Gastroesophageal sphincter (tissue), 4 donors: Measurements from ENCODE around the gene ARMC2. TPM values are rescaled to one million over a fixed set of nuclear protein-coding genes. Genes with fewer than 3 reads are reported as not detected.
A peak's percentile ranks its signal among the peaks of the same experiment; 100 is the strongest.

ENCODE experiments used
- ATAC-seq: fragments of 150-250 bp; one replicate; pipeline ENCODE4 v1.9.1; 2016; ENCODE audit warnings: mild to moderate bottlenecking, moderate library complexity
- H3K27ac ChIP-seq, 4 donors: fragments of 200-600 bp; sonication (generic) in 3 of 4; 1 replicate in 3 of 4; 2 replicates in 1 of 4; pipeline ENCODE4 v1.5.1; 2016 to 2019
- H3K27me3 ChIP-seq: fragments of 200-600 bp; sonication (generic); one replicate; pipeline ENCODE4 v1.5.1; 2019
- H3K36me3 ChIP-seq, 2 donors: fragments of 200-600 bp; sonication (generic); one replicate each; pipeline ENCODE4 v1.5.1; 2019; ENCODE audit warnings: control low read depth in 1 of 2
- H3K4me1 ChIP-seq, 3 donors: fragments of 200-600 bp; sonication (generic); 1 replicate in 2 of 3; 2 replicates in 1 of 3; pipeline ENCODE4 v1.5.1; 2016 to 2019; ENCODE audit warnings: control low read depth in 2 of 3
- H3K4me3 ChIP-seq, 2 donors: fragments of 200-600 bp; sonication (generic); one replicate each; pipeline ENCODE4 v1.5.1; 2019; ENCODE audit warnings: mild to moderate bottlenecking in 1 of 2, moderate library complexity in 1 of 2
- H3K9me3 ChIP-seq, 3 donors: fragments of 200-600 bp; sonication (generic); one replicate each; pipeline ENCODE4 v1.5.1; 2017 to 2019; ENCODE audit warnings: control low read depth in 2 of 3
- EP300 ChIP-seq: sonication (generic); formaldehyde crosslinking; IDR thresholded peaks from one replicate; pipeline ENCODE4 v1.6.1; 2017; ENCODE audit warnings: antibody characterized with exemption, mild to moderate bottlenecking
- POLR2A ChIP-seq, 2 donors: fragments of 450-650 bp; IDR thresholded peaks; one replicate each; pipeline ENCODE4 v1.6.1; 2017; ENCODE audit warnings: antibody characterized with exemption in 2 of 2, mild to moderate bottlenecking in 2 of 2, moderate library complexity in 1 of 2
- POLR2AphosphoS5 ChIP-seq: sonication (generic); formaldehyde crosslinking; IDR thresholded peaks from one replicate; pipeline ENCODE4 v1.6.1; 2017; ENCODE audit warnings: antibody characterized with exemption
- WGBS, 2 donors: methylation state at CpG; one replicate each; pipeline ENCODE4 v1.1.5; 2018; ENCODE audit warnings: low coverage in 1 of 2; 5-methylcytosine and 5-hydroxymethylcytosine counted together
- total RNA-seq, 4 donors: library from RNA; depleted of rRNA; stranded (reverse); fragments of >200 nt; gene quantifications; one replicate each; pipeline ENCODE4 v1.1.0, GENCODE V29; 2016
- TF ChIP-seq, protein P1 (sequence below), 4 experiments: fragments of 200-600 bp in 2 of 4; fragments of 450-650 bp in 2 of 4; sonication (generic) in 1 of 4; IDR thresholded peaks; one replicate each; pipeline ENCODE4 v1.5.1; 2017 to 2019; ENCODE audit warnings: antibody characterized with exemption in 4 of 4, mild to moderate bottlenecking in 2 of 4, moderate library complexity in 2 of 4

Gene ARMC2
- total RNA-seq, 4 donors from 2014 or later = 2.8 to 3.9 (median 3.5) TPM

DNA sequence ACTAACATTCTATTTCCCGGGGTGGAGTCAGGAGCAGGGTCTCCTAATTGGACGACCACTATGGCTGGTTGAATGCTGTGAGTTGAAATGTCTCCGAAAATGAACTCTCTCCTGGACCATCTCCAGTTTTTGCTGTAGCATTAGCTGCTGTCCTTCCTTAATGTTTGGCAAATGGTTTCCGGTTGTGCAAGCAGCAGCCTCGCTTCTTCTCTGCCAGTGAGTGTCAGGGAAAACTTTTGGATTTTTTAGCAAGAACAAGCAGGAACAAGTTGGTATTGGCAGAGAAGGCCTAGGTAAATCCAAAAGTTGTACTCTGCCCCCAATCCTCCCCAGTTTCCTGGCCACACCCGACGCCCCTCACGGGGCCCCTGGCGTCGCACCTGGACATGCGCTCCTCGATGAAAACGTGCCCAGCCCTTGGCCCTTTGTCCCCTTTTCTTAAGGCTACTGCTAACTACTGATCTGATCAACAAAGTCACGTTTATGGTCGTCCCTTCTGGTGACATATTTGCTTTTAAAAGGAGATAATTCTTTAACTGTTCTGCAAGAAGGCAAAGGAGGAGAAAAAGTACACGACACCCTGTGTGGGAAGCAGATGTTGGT, 103.2 kb downstream of the ARMC2 start:
- peaks cover 14 to 61% (median 20%) of the 10 kb centered on the region in 3 donors for H3K4me1 ChIP-seq
- 73 to 77% methylated on average over 5 to 13 of the region's 16 CpGs for WGBS, 2 donors

DNA sequence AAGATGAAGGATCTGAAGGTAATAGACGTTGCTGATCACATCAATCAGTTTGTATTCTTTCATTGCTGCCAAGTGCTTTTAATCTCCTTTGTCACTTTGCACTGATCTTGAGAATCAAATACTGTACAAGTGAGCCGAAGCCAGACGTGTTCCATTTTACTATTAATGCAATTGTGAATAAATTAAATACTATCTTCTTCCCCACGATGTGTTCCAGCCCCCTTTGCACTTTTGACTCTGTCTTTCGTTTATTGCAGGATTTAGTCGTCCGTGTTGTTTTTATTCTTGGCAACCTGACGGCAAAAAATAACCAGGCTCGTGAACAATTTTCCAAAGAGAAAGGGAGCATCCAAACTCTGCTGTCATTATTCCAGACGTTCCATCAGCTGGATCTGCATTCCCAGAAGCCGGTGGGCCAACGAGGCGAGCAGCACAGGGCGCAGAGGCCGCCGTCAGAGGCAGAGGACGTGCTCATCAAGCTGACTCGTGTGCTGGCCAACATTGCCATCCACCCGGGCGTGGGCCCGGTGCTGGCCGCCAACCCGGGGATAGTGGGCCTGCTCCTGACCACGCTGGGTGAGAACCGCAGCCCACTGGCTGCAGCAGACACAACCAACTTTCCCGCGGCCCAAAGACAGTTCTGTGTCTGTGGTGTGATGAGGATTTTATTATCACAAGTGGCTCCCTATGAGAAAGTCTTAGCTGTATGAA, 104.7 kb downstream of the ARMC2 start:
- Histone ChIP-seq H3K27me3 (no peaks in the 10 kb centered on the region), H3K36me3 (no peaks in the 10 kb centered on the region), H3K9me3 (no peaks in the 10 kb centered on the region), H3K4me3 (peak overlapping the region in 1 of 2 donors; percentile 11), H3K27ac (peak overlapping the region in 3 of 4 donors; percentile 69 to 75 (median 72)), H3K4me1 (peaks cover 4 to 46% (median 9%) of the 10 kb centered on the region in 3 donors)
- ATAC-seq = peak; percentile 44
- TF ChIP-seq EP300 = no peak
- no peak for TF ChIP-seq POLR2AphosphoS5
- TF ChIP-seq, protein P1, sequence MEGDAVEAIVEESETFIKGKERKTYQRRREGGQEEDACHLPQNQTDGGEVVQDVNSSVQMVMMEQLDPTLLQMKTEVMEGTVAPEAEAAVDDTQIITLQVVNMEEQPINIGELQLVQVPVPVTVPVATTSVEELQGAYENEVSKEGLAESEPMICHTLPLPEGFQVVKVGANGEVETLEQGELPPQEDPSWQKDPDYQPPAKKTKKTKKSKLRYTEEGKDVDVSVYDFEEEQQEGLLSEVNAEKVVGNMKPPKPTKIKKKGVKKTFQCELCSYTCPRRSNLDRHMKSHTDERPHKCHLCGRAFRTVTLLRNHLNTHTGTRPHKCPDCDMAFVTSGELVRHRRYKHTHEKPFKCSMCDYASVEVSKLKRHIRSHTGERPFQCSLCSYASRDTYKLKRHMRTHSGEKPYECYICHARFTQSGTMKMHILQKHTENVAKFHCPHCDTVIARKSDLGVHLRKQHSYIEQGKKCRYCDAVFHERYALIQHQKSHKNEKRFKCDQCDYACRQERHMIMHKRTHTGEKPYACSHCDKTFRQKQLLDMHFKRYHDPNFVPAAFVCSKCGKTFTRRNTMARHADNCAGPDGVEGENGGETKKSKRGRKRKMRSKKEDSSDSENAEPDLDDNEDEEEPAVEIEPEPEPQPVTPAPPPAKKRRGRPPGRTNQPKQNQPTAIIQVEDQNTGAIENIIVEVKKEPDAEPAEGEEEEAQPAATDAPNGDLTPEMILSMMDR (IDR thresholded peaks at IDR 0.05) = no peak
- TF ChIP-seq POLR2A (IDR thresholded peaks at IDR 0.05) = no peak
- 43% methylated on average over 7 to 9 of the region's 27 CpGs for WGBS, 2 donors

More for the DNA sequence above, 103.2 kb downstream of the ARMC2 start:
- Histone ChIP-seq H3K27me3 (no peaks in the 10 kb centered on the region), H3K36me3 (no peaks in the 10 kb centered on the region), H3K27ac (peak overlapping the region in 2 of 4 donors; percentile 9 to 58), H3K9me3 (no peaks in the 10 kb centered on the region), H3K4me3 (no peak overlapping the region)
- no peak for TF ChIP-seq POLR2AphosphoS5
- TF ChIP-seq, protein P1 (IDR thresholded peaks at IDR 0.05) = no peak
- no peak for TF ChIP-seq POLR2A (IDR thresholded peaks at IDR 0.05)
- TF ChIP-seq EP300 = no peak
- ATAC-seq = no peak

DNA sequence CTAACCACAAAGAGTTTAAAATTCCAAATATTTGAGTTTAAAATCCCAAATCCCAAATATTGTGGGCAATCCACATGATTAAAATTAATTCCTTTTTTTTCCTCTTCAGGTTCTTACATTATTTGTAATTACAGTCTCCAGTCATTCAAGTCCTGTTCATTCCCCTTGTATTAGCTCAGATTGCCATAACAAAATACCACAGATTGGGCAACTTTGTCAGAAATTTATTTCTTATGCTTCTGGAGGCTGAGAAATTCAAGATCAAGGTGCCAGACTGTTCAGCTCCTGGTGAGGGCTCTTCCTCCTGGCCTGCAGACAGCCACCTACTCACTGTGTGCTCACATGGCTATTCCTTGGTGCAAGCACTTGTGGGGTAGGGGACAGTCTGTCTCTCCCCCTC, 105.5 kb downstream of the ARMC2 start:
- no peak overlapping the region for H3K4me3 ChIP-seq
- H3K36me3 ChIP-seq = no peaks in the 10 kb centered on the region
- H3K4me1 ChIP-seq = peaks cover 0 to 39% (median 2%) of the 10 kb centered on the region in 3 donors
- H3K9me3 ChIP-seq = no peaks in the 10 kb centered on the region
- TF ChIP-seq EP300 (no peak), POLR2A (IDR thresholded peaks at IDR 0.05) (no peak), POLR2AphosphoS5 (no peak)
- TF ChIP-seq, protein P1 (IDR thresholded peaks at IDR 0.05) = no peak
- H3K27me3 ChIP-seq = no peaks in the 10 kb centered on the region
- ATAC-seq = no peak
- peak overlapping the region in 2 of 4 donors; percentile 72 to 75 for H3K27ac ChIP-seq

DNA sequence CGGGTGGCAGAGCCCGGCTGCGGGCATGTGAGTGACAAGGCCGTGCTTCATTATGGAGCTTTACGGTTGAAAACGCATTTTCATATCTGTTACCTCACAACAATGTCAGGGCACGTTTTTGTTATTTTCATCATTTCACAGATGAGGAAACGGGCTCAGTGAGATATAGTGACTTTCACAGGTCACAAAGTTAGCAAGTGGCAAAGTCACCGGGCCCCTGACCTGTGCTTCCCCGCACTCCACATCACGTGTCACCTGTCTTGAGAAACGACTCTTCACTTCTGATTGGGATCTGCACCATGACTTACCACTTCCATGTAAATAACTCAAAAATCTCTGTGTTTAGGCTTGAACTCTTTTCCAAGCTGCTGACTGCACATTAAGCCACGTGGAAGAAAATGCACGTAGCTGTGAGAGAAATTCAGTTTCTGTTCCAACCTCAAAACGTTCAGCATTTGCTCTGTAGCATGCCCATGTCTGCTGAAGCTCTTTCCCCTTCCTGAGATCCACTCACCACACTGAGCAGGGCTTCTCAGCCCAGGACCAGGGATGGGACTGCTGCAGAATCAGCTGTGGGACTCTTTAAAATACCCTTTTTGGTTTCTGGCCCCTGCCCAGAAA, 107.2 kb downstream of the ARMC2 start:
- Histone ChIP-seq H3K36me3 (no peaks in the 10 kb centered on the region), H3K9me3 (no peaks in the 10 kb centered on the region), H3K4me1 (peaks cover 0 to 47% (median 2%) of the 10 kb centered on the region in 3 donors), H3K27ac (no peak overlapping the region), H3K4me3 (no peak overlapping the region), H3K27me3 (no peaks in the 10 kb centered on the region)
- no peak for ATAC-seq
- WGBS, 2 donors = 72 to 94% methylated on average over 12 to 14 of the region's 15 CpGs
- TF ChIP-seq POLR2AphosphoS5 (no peak), EP300 (no peak)
- TF ChIP-seq, protein P1 (IDR thresholded peaks at IDR 0.05) = no peak
